IMR-90 (cell line): ENCODE results near the gene NDOR1. TPM values are rescaled to one million over a fixed set of nuclear protein-coding genes. Genes with fewer than 3 reads are reported as not detected.

Experiments used
- ATAC-seq: fragments of 200-7000 bp; cut with Tn5 transposase; 2 replicates; pipeline ENCODE4 v1.9.1; 2020; ENCODE audit warnings: low read depth, mild to moderate bottlenecking, moderate library complexity
- BruUV-seq: library from RNA; stranded (reverse); fragments of 400-500 nt; replicated peaks from 2 replicates; lab custom pipeline; 2021; lab: Mats Ljungman, UMichigan
- CTCF ChIA-PET: fragments of 300-600 bp; formaldehyde crosslinking; extraction: SDS; loops from one replicate; lab custom pipeline; 2021; ENCODE audit warnings: antibody characterized with exemption; lab: Yijun Ruan, JAX
- POLR2A ChIA-PET: fragments of 300-600 bp; sonication (Branson Sonifier 250); formaldehyde crosslinking; loops from one replicate; lab custom pipeline; 2022; ENCODE audit warnings: antibody characterized with exemption; ENCODE audit not compliant: unreplicated experiment; lab: Charles Lee
- DNase-seq: peaks from one replicate; pipeline ENCODE4 v3.0.0; 2013
- H2AFZ ChIP-seq: replicated peaks from 2 replicates; pipeline ENCODE3; 2013; ENCODE audit warnings: low read length, mild to moderate bottlenecking; ENCODE audit not compliant: poor library complexity
- H2AK5ac ChIP-seq: 2 replicates; pipeline ENCODE4 v1.6.1; 2013; ENCODE audit warnings: low read depth, low read length, inconsistent platforms
- H2AK9ac ChIP-seq: replicated peaks from 2 replicates; pipeline ENCODE3; 2013; ENCODE audit warnings: mild to moderate bottlenecking, low read depth, low read length, moderate library complexity; ENCODE audit not compliant: poor library complexity
- H2BK120ac ChIP-seq: 2 replicates; pipeline ENCODE4 v1.6.1; 2013; ENCODE audit warnings: low read depth, low read length, inconsistent platforms
- H2BK15ac ChIP-seq: 3 replicates; pipeline ENCODE4 v1.6.1; 2013; ENCODE audit warnings: low read depth, low read length, inconsistent platforms
- H2BK20ac ChIP-seq: 2 replicates; pipeline ENCODE4 v1.6.1; 2013; ENCODE audit warnings: low read depth, mild to moderate bottlenecking, inconsistent platforms, low read length, moderate library complexity
- H2BK5ac ChIP-seq: 2 replicates; pipeline ENCODE4 v1.6.1; 2013; ENCODE audit warnings: mild to moderate bottlenecking, low read depth, low read length, inconsistent platforms; ENCODE audit not compliant: poor library complexity, severe bottlenecking
- H3K14ac ChIP-seq: replicated peaks from 2 replicates; pipeline ENCODE4 v1.6.1; 2013; ENCODE audit warnings: low read depth, low read length, inconsistent platforms
- H3K18ac ChIP-seq: 2 replicates; pipeline ENCODE4 v1.6.1; 2013; ENCODE audit warnings: low read depth, low read length, control low read depth
- H3K23ac ChIP-seq: 2 replicates; pipeline ENCODE4 v1.6.1; 2013; ENCODE audit warnings: low read depth, low read length, inconsistent platforms
- H3K27ac ChIP-seq: 2 replicates; pipeline ENCODE4 v1.5.1; 2013; ENCODE audit warnings: mild to moderate bottlenecking, control low read depth, low read length; ENCODE audit not compliant: insufficient read depth
- H3K27me3 ChIP-seq: 2 replicates; pipeline ENCODE4 v1.6.1; 2013; ENCODE audit warnings: low read length; ENCODE audit not compliant: control insufficient read depth, insufficient read depth
- H3K36me3 ChIP-seq: 2 replicates; pipeline ENCODE4 v1.6.1; 2013; ENCODE audit warnings: low read length, mixed read lengths; ENCODE audit not compliant: control insufficient read depth, insufficient read depth
- H3K4ac ChIP-seq: 2 replicates; pipeline ENCODE4 v1.6.1; 2013; ENCODE audit warnings: low read depth, low read length, inconsistent platforms
- H3K4me1 ChIP-seq: 2 replicates; pipeline ENCODE4 v1.6.1; 2013; ENCODE audit warnings: low read length, mixed read lengths; ENCODE audit not compliant: control insufficient read depth, insufficient read depth
- H3K4me2 ChIP-seq: 2 replicates; pipeline ENCODE4 v1.6.1; 2013; ENCODE audit warnings: low read depth, mild to moderate bottlenecking, control low read depth, low read length, moderate library complexity
- H3K4me3 ChIP-seq: 2 replicates; pipeline ENCODE4 v1.5.1; 2013; ENCODE audit warnings: low read depth, mild to moderate bottlenecking, control low read depth, low read length, moderate library complexity; ENCODE audit not compliant: insufficient read depth
- H3K56ac ChIP-seq: 2 replicates; pipeline ENCODE4 v1.6.1; 2013; ENCODE audit warnings: low read length, inconsistent platforms; ENCODE audit not compliant: insufficient read depth; ENCODE audit errors: extremely low read depth
- H3K79me1 ChIP-seq, 2 experiments: 2 replicates each; pipeline ENCODE4 v1.6.1; 2013; ENCODE audit warnings: low read length in 2 of 2, inconsistent platforms in 1 of 2, low read depth in 1 of 2
- H3K9ac ChIP-seq: 2 replicates; pipeline ENCODE4 v1.6.1; 2013; ENCODE audit warnings: low read depth, low read length, control low read depth
- H3K9me1 ChIP-seq: 2 replicates; pipeline ENCODE4 v1.6.1; 2013; ENCODE audit warnings: low read length, inconsistent platforms; ENCODE audit not compliant: insufficient read depth
- H3K9me3 ChIP-seq: 2 replicates; pipeline ENCODE4 v1.6.1; 2013; ENCODE audit warnings: low read length; ENCODE audit not compliant: control insufficient read depth, insufficient read depth
- H4K20me1 ChIP-seq: 2 replicates; pipeline ENCODE4 v1.6.1; 2013; ENCODE audit warnings: low read length, inconsistent platforms; ENCODE audit not compliant: insufficient read depth
- H4K5ac ChIP-seq: 2 replicates; pipeline ENCODE4 v1.6.1; 2013; ENCODE audit warnings: mild to moderate bottlenecking, low read depth, low read length, control low read depth
- H4K8ac ChIP-seq, 2 experiments: 2 replicates each; pipeline ENCODE4 v1.6.1; 2013; ENCODE audit warnings: low read depth in 2 of 2, low read length in 2 of 2, control low read depth in 1 of 2, inconsistent platforms in 1 of 2
- H4K91ac ChIP-seq: 2 replicates; pipeline ENCODE4 v1.6.1; 2013; ENCODE audit warnings: low read depth, low read length, inconsistent platforms; ENCODE audit not compliant: insufficient read depth
- CEBPB ChIP-seq: IDR thresholded peaks from 2 replicates; pipeline ENCODE4 v1.6.1; 2012; ENCODE audit warnings: low read depth, low read length, improper control_type of control experiment
- CHD1 ChIP-seq: IDR thresholded peaks from 2 replicates; pipeline ENCODE4 v1.6.1; 2012; ENCODE audit warnings: low read depth, low read length, improper control_type of control experiment
- NFE2L2 ChIP-seq: fragments of 150-350 bp; IDR thresholded peaks from 2 replicates; pipeline ENCODE4 v1.6.1; 2016; ENCODE audit warnings: low read depth, mild to moderate bottlenecking, low read length
- POLR2A ChIP-seq: IDR thresholded peaks from 2 replicates; pipeline ENCODE4 v1.6.1; 2012; ENCODE audit warnings: mild to moderate bottlenecking, low read depth, low read length
- RAD21 ChIP-seq: IDR thresholded peaks from 2 replicates; pipeline ENCODE4 v1.6.1; 2012; ENCODE audit warnings: low read length, improper control_type of control experiment
- RCOR1 ChIP-seq: IDR thresholded peaks from 2 replicates; pipeline ENCODE4 v1.6.1; 2012; ENCODE audit warnings: mild to moderate bottlenecking, low read length, improper control_type of control experiment; ENCODE audit not compliant: insufficient replicate concordance
- WGBS, 2 experiments: methylation state at CpG; one replicate each; pipeline versions ENCODE4 v1.1.5 to v1.1.7; 2013; ENCODE audit warnings: missing lambda C conversion rate in 2 of 2; ENCODE audit not compliant: insufficient read length in 1 of 2; ENCODE audit errors: extremely low coverage in 2 of 2; 5-methylcytosine and 5-hydroxymethylcytosine counted together
- dilution Hi-C: fragments of 300-500 bp; cut with HindIII; formaldehyde crosslinking; loops from one replicate; pipeline ENCODE4 v1.14.3; 2018; ENCODE audit warnings: low sequenced_read_pairs; ENCODE audit not compliant: unreplicated experiment
- in situ Hi-C: fragments of 300-500 bp; cut with MboI; formaldehyde crosslinking; loops from 3 replicates; pipeline ENCODE4 v1.14.3; 2019; ENCODE audit warnings: low sequenced_read_pairs, inconsistent platforms, mixed read lengths
- intact Hi-C: fragments of 100-400 bp; cut with micrococcal nuclease; formaldehyde crosslinking; loops from 2 replicates; pipeline ENCODE4 v1.10.0; 2022
- polyA plus RNA-seq, 3 experiments: library from polyadenylated mRNA; depleted of rRNA; stranded (reverse); fragments of >200 nt; gene quantifications; 2 replicates each; pipeline ENCODE4 v1.2.3, GENCODE V29; 2012; ENCODE audit warnings: low replicate concordance in 1 of 3
- total RNA-seq: library from RNA; depleted of rRNA; stranded (reverse); fragments of >200 nt; gene quantifications from 2 replicates; pipeline ENCODE4 v1.2.3, GENCODE V29; 2012

Gene NDOR1
- total and polyA plus RNA-seq, 2 of the 4 experiments (the other 2 are of a cell fraction): 0.90 to 10.6 TPM

GRCh38 chr9:137218754-137219271, 13.3 kb downstream of the NDOR1 start:
- Histone ChIP-seq H3K23ac (no peak overlapping the region), H3K4me1 (peaks cover 14% of the 10 kb centered on the region), H3K36me3 (peaks cover 16% of the 10 kb centered on the region), H2BK15ac (0 out of 3 replicates have a peak overlapping the region, but pooled peaks have one; percentile 22), H3K4me3 (no peak overlapping the region), H3K4me2 (no peak overlapping the region), H2AFZ (peak overlapping the region; percentile 61), H3K56ac (no peak overlapping the region), H2AK5ac (no peak overlapping the region), H3K9me3 (no peaks in the 10 kb centered on the region), H4K91ac (no peak overlapping the region), H3K9me1 (peaks cover 3% of the 10 kb centered on the region; the same call in 1 of the 2 replicates), H4K8ac (peak overlapping the region in 1 of 2 experiments; percentile 26; a peak in 1 of 4 replicates), H4K20me1 (no peaks in the 10 kb centered on the region), H2AK9ac (peak overlapping the region; percentile 72), H3K18ac (no peak overlapping the region), H3K79me1 (peaks cover 0 to 4% of the 10 kb centered on the region in 2 experiments; a peak in 1 of 4 replicates), H3K27ac (peak overlapping the region; percentile 31; the same call in 1 of the 2 replicates), H3K9ac (no peak overlapping the region), H3K14ac (no peak overlapping the region), H2BK20ac (no peak overlapping the region), H2BK120ac (no peak overlapping the region), H2BK5ac (peak overlapping the region; percentile 23), H4K5ac (no peak overlapping the region; the same call in 1 of the 2 replicates), H3K4ac (no peak overlapping the region; the same call in 1 of the 2 replicates), H3K27me3 (no peaks in the 10 kb centered on the region)
- CTCF ChIA-PET: no interaction called here
- POLR2A ChIA-PET: interaction anchor here (0.6 kb wide), 1 partner anchor 15 kb away, joined by 5 read pairs; no protein-coding TSS in a partner anchor
- TF ChIP-seq NFE2L2 (no peak), RCOR1 (no peak), CHD1 (no peak), CEBPB (no peak), RAD21 (no peak), POLR2A (no peak)
- DNase-seq (peak; percentile 34), ATAC-seq (peak; percentile 20)
- BruUV-seq: no TSS peak
- intact Hi-C loops (no loop called here), dilution Hi-C loops (no loop called here), in situ Hi-C loops (no loop called here)
- WGBS, 2 experiments: 72% methylated on average over 8 of the region's 12 CpGs; no CpG with 5 or more reads in 1 of the 2 experiments
